IPS-20b (cell line): ENCODE results near the gene MMD.
"Not testable (repeated sequence)": the region's sequence is repeated elsewhere in the genome, so short reads cannot be mapped to it uniquely, and the experiment has no call there.

ENCODE experiments used
- H3K27ac ChIP-seq: one replicate; pipeline ENCODE4 v1.5.1; 2013; ENCODE audit warnings: low read length
- H3K27me3 ChIP-seq: 2 replicates; pipeline ENCODE4 v1.6.1; 2013; ENCODE audit warnings: mild to moderate bottlenecking, low read length, inconsistent platforms; ENCODE audit not compliant: insufficient read depth
- H3K36me3 ChIP-seq: 2 replicates; pipeline ENCODE4 v1.6.1; 2013; ENCODE audit warnings: low read depth, mild to moderate bottlenecking, inconsistent platforms, low read length, moderate library complexity; ENCODE audit not compliant: insufficient read depth
- H3K4me1 ChIP-seq: 2 replicates; pipeline ENCODE4 v1.6.1; 2013; ENCODE audit warnings: mild to moderate bottlenecking, control low read depth, inconsistent platforms, low read length, moderate library complexity; ENCODE audit not compliant: insufficient read depth
- H3K4me3 ChIP-seq: 2 replicates; pipeline ENCODE4 v1.5.1; 2013; ENCODE audit warnings: mild to moderate bottlenecking, low read length, inconsistent platforms
- H3K9ac ChIP-seq: 2 replicates; pipeline ENCODE4 v1.6.1; 2013; ENCODE audit warnings: low read depth, mild to moderate bottlenecking, inconsistent platforms, low read length, moderate library complexity
- H3K9me3 ChIP-seq: 2 replicates; pipeline ENCODE4 v1.6.1; 2013; ENCODE audit warnings: mild to moderate bottlenecking, low read depth, low read length, inconsistent platforms; ENCODE audit not compliant: insufficient read depth

MMD gene

GRCh38 chr17:55453839-55454557 lies 32.4 kb upstream of the MMD start:
- Histone ChIP-seq H3K4me1 (peaks cover 20% of the 10 kb centered on the region), H3K9me3 (no peaks in the 10 kb centered on the region), H3K4me3 (peak overlapping the region; percentile 5; the same call in 1 of the 2 replicates), H3K9ac (no peak overlapping the region), H3K27me3 (no peaks in the 10 kb centered on the region), H3K36me3 (no peaks in the 10 kb centered on the region), H3K27ac (no peak overlapping the region)

GRCh38 chr17:55452139-55452790 lies 30.6 kb upstream of the MMD start:
- Histone ChIP-seq H3K4me3 (no peak overlapping the region), H3K9me3 (no peaks in the 10 kb centered on the region)

GRCh38 chr17:55451758-55452138 lies 30.1 kb upstream of the MMD start:
- Histone ChIP-seq H3K4me3 (no peak overlapping the region), H3K27ac (no peak overlapping the region), H3K9ac (no peak overlapping the region), H3K9me3 (no peaks in the 10 kb centered on the region), H3K36me3 (no peaks in the 10 kb centered on the region), H3K27me3 (no peaks in the 10 kb centered on the region), H3K4me1 (peaks cover 16% of the 10 kb centered on the region)

More at GRCh38 chr17:55452139-55452790, 30.6 kb upstream of the MMD start:
- H3K9ac ChIP-seq: no peak overlapping the region
- no peaks in the 10 kb centered on the region for H3K36me3 ChIP-seq
- no peaks in the 10 kb centered on the region for H3K27me3 ChIP-seq
- no peak overlapping the region for H3K27ac ChIP-seq
- peaks cover 16% of the 10 kb centered on the region for H3K4me1 ChIP-seq

GRCh38 chr17:55451203-55451641 lies 29.6 kb upstream of the MMD start:
- no peak overlapping the region for H3K4me3 ChIP-seq
- no peak overlapping the region for H3K27ac ChIP-seq
- no peak overlapping the region for H3K9ac ChIP-seq
- H3K4me1 ChIP-seq: peaks cover 16% of the 10 kb centered on the region
- H3K27me3 ChIP-seq: no peaks in the 10 kb centered on the region
- no peaks in the 10 kb centered on the region for H3K9me3 ChIP-seq
- no peaks in the 10 kb centered on the region for H3K36me3 ChIP-seq

- no peaks in the 10 kb centered on the region for H3K9me3 ChIP-seq
- H3K27me3 ChIP-seq: no peaks in the 10 kb centered on the region
- H3K9ac ChIP-seq: no peak overlapping the region
- no peak overlapping the region for H3K27ac ChIP-seq
- H3K4me1 ChIP-seq: peaks cover 16% of the 10 kb centered on the region
- H3K4me3 ChIP-seq: no peak overlapping the region
- H3K36me3 ChIP-seq: no peaks in the 10 kb centered on the region
Measured at GRCh38 chr17:55450232-55450825, 28.7 kb upstream of the MMD start.

GRCh38 chr17:55448681-55449080 lies 27.0 kb upstream of the MMD start:
- no peaks in the 10 kb centered on the region for H3K9me3 ChIP-seq
- no peak overlapping the region for H3K27ac ChIP-seq
- H3K4me3 ChIP-seq: no peak overlapping the region
- H3K4me1 ChIP-seq: peaks cover 10% of the 10 kb centered on the region
- no peak overlapping the region for H3K9ac ChIP-seq
- H3K36me3 ChIP-seq: no peaks in the 10 kb centered on the region
- no peaks in the 10 kb centered on the region for H3K27me3 ChIP-seq

- Histone ChIP-seq H3K36me3 (no peaks in the 10 kb centered on the region), H3K9ac (no peak overlapping the region), H3K4me3 (no peak overlapping the region), H3K9me3 (no peaks in the 10 kb centered on the region), H3K4me1 (peaks cover 8% of the 10 kb centered on the region), H3K27me3 (no peaks in the 10 kb centered on the region), H3K27ac (no peak overlapping the region)
Measured at GRCh38 chr17:55446581-55447205, 25.1 kb upstream of the MMD start.

GRCh38 chr17:55446004-55446403 lies 24.4 kb upstream of the MMD start:
- H3K4me1 ChIP-seq, H3K27ac ChIP-seq: not testable (repeated sequence)

GRCh38 chr17:55444471-55445441 lies 23.1 kb upstream of the MMD start:
- H3K36me3 ChIP-seq: no peaks in the 10 kb centered on the region
- no peak overlapping the region for H3K9ac ChIP-seq
- no peak overlapping the region for H3K4me3 ChIP-seq
- peaks cover 8% of the 10 kb centered on the region for H3K4me1 ChIP-seq
- H3K9me3 ChIP-seq: no peaks in the 10 kb centered on the region
- no peaks in the 10 kb centered on the region for H3K27me3 ChIP-seq
- no peak overlapping the region for H3K27ac ChIP-seq

More at GRCh38 chr17:55446004-55446403, 24.4 kb upstream of the MMD start:
- not testable (repeated sequence) for H3K4me3 ChIP-seq, H3K9me3 ChIP-seq, H3K9ac ChIP-seq, H3K27me3 ChIP-seq, H3K36me3 ChIP-seq

- Histone ChIP-seq H3K9me3 (no peaks in the 10 kb centered on the region), H3K27ac (no peak overlapping the region), H3K4me3 (no peak overlapping the region), H3K27me3 (no peaks in the 10 kb centered on the region), H3K4me1 (peaks cover 11% of the 10 kb centered on the region), H3K9ac (no peak overlapping the region), H3K36me3 (no peaks in the 10 kb centered on the region)
Measured at GRCh38 chr17:55443904-55444303, 22.3 kb upstream of the MMD start.
